ENCODE measurements around the gene HEPACAM.

The HEPACAM gene

DNA sequence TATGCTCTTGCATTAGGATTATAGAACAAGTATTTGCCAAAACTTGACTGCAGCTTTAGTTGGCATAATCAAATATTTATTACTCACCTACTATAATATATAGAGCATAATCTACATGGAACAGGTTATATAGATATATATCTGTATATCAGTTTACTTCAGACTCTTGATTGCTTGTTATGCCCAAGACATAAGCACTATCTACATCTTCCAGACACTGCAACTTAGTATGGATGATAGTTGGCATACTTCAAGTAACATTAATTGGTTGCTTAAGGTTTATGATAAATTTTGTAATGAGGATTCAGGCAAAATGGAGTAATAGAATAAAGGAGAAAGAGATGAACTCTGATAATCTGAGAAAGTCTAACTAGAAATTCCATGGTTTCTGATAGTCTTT is 19.2 kb upstream of the HEPACAM start:
- no peak overlapping the region for H3K4me3 ChIP-seq (ENCODE audit: low read length)
- no peak overlapping the region for H3K9ac ChIP-seq (ENCODE audit: low read length)
- H3K27me3 ChIP-seq (ENCODE audit: control insufficient read depth, insufficient read depth, low read length): peaks cover 6% of the 10 kb centered on the region
- H3K4me1 ChIP-seq (ENCODE audit: control insufficient read depth, insufficient read depth, low read length): peaks cover 7% of the 10 kb centered on the region
- no peaks in the 10 kb centered on the region for H3K9me3 ChIP-seq (ENCODE audit: control insufficient read depth, low read length)
- H3K36me3 ChIP-seq (ENCODE audit: control insufficient read depth, insufficient read depth, low read length): no peaks in the 10 kb centered on the region

DNA sequence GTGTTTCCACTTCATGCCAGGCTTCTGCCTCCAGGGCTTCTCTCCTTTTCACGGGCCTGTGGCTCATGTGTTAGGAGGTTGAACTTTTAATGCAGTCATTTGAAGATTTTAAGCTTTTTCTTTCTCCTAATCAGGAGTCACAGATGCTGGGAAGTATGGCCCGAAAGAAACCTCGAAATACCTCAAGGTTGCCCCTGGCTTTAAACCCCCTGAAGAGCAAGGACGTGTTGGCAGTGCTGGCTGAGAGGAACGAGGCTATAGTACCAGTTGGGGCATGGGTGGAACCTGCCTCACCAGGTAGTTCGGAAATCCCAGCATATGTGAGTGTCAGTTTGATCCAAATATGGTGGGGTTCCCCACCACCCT is 18.7 kb upstream of the HEPACAM start:
- Histone ChIP-seq H3K36me3 (ENCODE audit: control insufficient read depth, insufficient read depth, low read length) (no peaks in the 10 kb centered on the region), H3K27me3 (ENCODE audit: control insufficient read depth, insufficient read depth, low read length) (peaks cover 6% of the 10 kb centered on the region), H3K9ac (ENCODE audit: low read length) (peak overlapping the region; percentile 69), H3K4me1 (ENCODE audit: control insufficient read depth, insufficient read depth, low read length) (peaks cover 7% of the 10 kb centered on the region), H3K4me3 (ENCODE audit: low read length) (peak overlapping the region; percentile 56), H3K9me3 (ENCODE audit: control insufficient read depth, low read length) (no peaks in the 10 kb centered on the region)

DNA sequence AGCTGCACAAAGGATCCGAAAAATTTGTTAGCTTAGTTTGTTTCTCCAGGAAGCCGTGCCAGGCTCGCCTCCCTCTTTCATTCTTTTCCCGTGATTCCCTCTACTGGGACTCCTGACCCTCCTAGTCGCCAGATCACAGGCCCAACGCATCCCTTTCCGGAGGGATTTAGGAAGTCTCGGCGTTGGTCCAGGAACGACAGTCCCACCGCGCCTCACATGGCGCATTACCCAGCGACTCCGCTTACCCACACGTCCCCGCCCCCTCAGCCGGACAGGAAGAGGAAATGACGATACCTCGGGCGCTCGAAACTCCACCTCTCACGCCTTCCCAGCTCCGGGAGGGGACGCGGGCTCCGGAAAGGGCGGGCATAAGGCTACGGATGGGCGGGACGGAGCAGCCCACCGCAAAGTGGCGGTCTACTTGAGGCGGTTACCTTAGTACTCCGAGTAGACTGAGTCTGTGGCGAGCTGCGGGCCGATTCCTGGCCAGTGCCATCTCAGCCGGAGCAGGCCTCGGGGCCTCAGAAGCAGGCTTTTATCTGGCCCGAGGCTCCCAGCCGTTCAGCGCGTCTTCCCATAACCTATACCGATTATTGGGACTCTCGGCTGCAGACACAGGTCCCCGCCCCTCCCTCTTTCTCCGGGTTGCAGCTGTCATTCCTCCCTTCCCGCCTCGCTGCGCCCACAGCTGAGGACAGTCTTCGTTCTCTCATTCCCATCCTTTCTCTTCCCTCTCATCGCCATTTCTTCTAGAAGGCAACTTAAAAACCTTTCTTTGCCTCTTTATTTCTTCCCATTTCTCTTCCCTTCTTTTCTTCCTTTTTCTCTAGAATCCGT is 18.1 kb upstream of the HEPACAM start, which contains the start of gene CCDC15:
Gene CCDC15, plus strand, starts transcription at position 450 of the 837 bp plus-strand sequence. CDS start 531 bp downstream, outside the sequence.
- Histone ChIP-seq H3K9ac (ENCODE audit: low read length) (peak within 1 kb of the TSS; percentile 69), H3K4me3 (ENCODE audit: low read length) (peak within 1 kb of the TSS; percentile 56), H3K27me3 (ENCODE audit: control insufficient read depth, insufficient read depth, low read length) (peaks cover 6% of the 10 kb centered on the region), H3K36me3 (ENCODE audit: control insufficient read depth, insufficient read depth, low read length) (no peaks in the 10 kb centered on the region), H3K9me3 (ENCODE audit: control insufficient read depth, low read length) (no peaks in the 10 kb centered on the region), H3K4me1 (ENCODE audit: control insufficient read depth, insufficient read depth, low read length) (peaks cover 7% of the 10 kb centered on the region)

DNA sequence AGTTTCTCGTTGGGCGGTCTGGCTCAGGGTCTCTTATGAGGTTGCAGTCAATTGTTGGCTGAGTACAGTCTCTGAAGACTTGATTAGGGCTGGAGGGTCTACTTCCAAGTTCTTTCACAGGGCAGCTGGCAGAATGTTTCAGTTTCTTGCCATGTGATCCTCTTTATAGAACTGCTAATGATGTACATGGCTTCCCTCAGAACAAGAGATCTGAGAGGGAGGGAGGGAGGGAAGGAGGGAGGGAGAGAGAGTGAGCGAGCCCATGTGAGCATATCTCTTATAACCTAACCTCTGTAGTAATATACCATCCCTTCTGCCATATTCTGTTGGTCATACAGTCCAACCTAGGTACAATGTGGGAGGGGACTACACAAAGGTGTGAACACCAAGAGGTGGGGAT is 15.5 kb upstream of the HEPACAM start:
- no peak overlapping the region for H3K4me3 ChIP-seq (ENCODE audit: low read length)
- no peak overlapping the region for H3K9ac ChIP-seq (ENCODE audit: low read length)
- H3K27me3 ChIP-seq (ENCODE audit: control insufficient read depth, insufficient read depth, low read length): peaks cover 6% of the 10 kb centered on the region
- peaks cover 7% of the 10 kb centered on the region for H3K4me1 ChIP-seq (ENCODE audit: control insufficient read depth, insufficient read depth, low read length)
- no peaks in the 10 kb centered on the region for H3K36me3 ChIP-seq (ENCODE audit: control insufficient read depth, insufficient read depth, low read length)
- H3K9me3 ChIP-seq (ENCODE audit: control insufficient read depth, low read length): no peaks in the 10 kb centered on the region

DNA sequence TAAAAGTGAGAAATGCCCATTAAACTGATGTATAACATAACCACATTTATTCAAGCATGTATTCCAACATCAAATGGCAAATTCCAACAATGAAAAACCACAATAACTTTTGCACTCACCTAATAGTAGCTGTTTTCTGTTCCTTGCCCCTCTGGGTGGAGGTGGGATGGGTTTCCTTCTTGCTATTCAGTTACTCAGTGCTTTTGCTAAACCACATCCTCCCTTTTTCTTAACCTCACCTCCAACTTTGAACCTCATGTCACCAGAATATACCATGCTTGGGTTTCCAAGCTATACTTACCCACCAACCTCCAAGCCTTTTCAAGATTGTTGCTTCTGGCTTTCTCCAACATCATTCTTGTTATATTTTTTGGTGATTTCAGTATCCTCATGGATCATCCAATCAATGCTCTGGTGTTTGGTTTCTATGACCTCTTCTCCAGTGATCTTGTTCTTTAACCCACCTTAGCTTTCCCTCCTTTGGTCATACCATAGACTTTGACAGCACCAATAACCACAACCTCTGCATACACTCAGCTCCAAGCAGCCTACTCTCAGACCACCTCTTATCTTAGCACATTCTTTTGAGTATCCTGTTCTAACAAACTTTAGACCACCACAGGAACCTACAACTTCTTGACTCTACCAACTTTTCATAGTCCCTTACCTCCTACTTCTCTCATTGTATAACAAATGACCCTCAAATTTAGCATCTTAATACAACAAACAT is 14.9 kb upstream of the HEPACAM start:
- Histone ChIP-seq H3K9ac (ENCODE audit: low read length) (no peak overlapping the region), H3K36me3 (ENCODE audit: control insufficient read depth, insufficient read depth, low read length) (no peaks in the 10 kb centered on the region), H3K9me3 (ENCODE audit: control insufficient read depth, low read length) (no peaks in the 10 kb centered on the region), H3K27me3 (ENCODE audit: control insufficient read depth, insufficient read depth, low read length) (peaks cover 6% of the 10 kb centered on the region), H3K4me3 (ENCODE audit: low read length) (no peak overlapping the region), H3K4me1 (ENCODE audit: control insufficient read depth, insufficient read depth, low read length) (peaks cover 7% of the 10 kb centered on the region)

DNA sequence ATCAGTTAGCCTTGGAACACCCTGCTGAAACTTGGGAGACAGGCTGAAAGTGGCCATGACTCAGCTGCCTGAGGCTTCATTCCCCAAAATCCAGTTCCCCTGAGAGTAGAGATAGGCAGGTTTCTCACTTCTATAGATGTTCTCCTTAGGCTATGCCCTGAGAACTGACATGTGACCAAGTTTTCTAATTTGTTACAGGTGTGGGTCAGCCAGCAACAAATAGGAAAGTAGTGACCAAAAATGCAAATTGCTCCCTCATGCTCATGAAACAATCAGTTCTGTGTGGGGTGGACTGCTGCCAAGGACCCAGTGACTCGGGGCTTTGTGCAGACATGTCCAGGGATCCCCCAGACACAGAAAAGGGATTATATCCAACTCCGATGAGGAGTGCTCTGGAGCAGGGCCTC is 10.9 kb upstream of the HEPACAM start:
- Histone ChIP-seq H3K27me3 (ENCODE audit: control insufficient read depth, insufficient read depth, low read length) (no peaks in the 10 kb centered on the region), H3K4me1 (ENCODE audit: control insufficient read depth, insufficient read depth, low read length) (no peaks in the 10 kb centered on the region), H3K9me3 (ENCODE audit: control insufficient read depth, low read length) (no peaks in the 10 kb centered on the region), H3K4me3 (ENCODE audit: low read length) (no peak overlapping the region), H3K36me3 (ENCODE audit: control insufficient read depth, insufficient read depth, low read length) (no peaks in the 10 kb centered on the region), H3K9ac (ENCODE audit: low read length) (no peak overlapping the region)

DNA sequence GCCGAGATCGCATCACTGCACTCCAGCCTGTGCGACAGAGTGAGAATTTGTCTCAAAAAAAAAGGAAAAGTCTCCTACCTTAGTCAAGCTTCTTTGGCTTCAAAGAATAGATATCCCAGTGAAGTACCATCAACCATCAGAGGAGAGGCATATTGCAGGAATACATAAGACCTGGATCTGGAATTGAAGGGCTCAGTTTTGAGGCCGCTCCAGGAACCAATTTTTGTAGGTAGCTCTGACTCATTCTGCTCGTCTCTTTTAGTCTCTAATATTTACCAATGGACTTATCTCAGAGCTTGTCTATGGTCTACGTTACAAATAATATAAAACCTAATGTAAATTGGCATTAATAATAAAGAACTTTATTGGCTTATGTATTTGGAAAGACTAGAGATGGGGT is 10.0 kb upstream of the HEPACAM start:
- Histone ChIP-seq H3K27me3 (ENCODE audit: control insufficient read depth, insufficient read depth, low read length) (no peaks in the 10 kb centered on the region), H3K4me1 (ENCODE audit: control insufficient read depth, insufficient read depth, low read length) (no peaks in the 10 kb centered on the region), H3K4me3 (ENCODE audit: low read length) (no peak overlapping the region), H3K9ac (ENCODE audit: low read length) (no peak overlapping the region), H3K9me3 (ENCODE audit: control insufficient read depth, low read length) (no peaks in the 10 kb centered on the region), H3K36me3 (ENCODE audit: control insufficient read depth, insufficient read depth, low read length) (no peaks in the 10 kb centered on the region)

DNA sequence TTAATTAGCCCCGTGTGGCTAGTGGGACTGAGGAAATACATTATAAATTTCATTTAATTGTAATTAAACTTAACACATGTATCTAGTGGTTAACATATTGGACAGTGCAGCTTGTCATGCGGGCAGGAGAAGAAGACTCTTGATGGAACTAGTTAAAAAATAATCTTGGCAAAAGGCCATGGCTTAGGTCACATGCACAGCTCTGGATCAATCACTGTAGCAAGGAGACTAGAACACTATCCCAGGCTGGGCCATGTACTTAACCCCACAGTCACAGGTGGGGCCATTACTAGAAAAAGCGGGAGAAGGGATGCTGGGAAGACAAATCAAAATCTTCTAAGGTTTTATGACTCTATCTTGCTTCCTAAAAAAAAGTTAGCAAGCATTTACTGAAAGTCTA is 8.7 kb upstream of the HEPACAM start:
- Histone ChIP-seq H3K36me3 (ENCODE audit: control insufficient read depth, insufficient read depth, low read length) (no peaks in the 10 kb centered on the region), H3K4me3 (ENCODE audit: low read length) (no peak overlapping the region), H3K9ac (ENCODE audit: low read length) (no peak overlapping the region), H3K27me3 (ENCODE audit: control insufficient read depth, insufficient read depth, low read length) (no peaks in the 10 kb centered on the region), H3K4me1 (ENCODE audit: control insufficient read depth, insufficient read depth, low read length) (no peaks in the 10 kb centered on the region), H3K9me3 (ENCODE audit: control insufficient read depth, low read length) (no peaks in the 10 kb centered on the region)

DNA sequence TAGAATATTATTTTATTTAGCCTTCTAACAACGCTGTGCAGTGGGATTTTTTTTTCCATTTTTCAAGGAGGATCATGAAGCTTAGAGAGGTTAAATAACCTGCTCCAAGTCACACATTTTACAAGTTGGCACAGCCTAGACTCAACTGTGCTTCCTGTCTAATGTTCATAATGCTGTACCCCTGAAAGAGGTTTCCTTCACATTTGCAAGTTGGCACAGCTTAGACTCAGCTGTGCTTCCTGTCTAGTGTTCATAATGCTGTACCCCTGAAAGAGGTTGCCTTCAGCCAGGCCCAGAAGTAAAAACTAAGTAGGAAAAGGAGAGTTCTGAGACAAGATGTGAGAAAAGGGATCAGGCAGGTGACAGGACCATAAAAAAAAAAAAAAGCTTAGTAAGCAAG is 7.9 kb upstream of the HEPACAM start:
- no peaks in the 10 kb centered on the region for H3K4me1 ChIP-seq (ENCODE audit: control insufficient read depth, insufficient read depth, low read length)
- H3K9ac ChIP-seq (ENCODE audit: low read length): no peak overlapping the region
- H3K9me3 ChIP-seq (ENCODE audit: control insufficient read depth, low read length): no peaks in the 10 kb centered on the region
- no peaks in the 10 kb centered on the region for H3K27me3 ChIP-seq (ENCODE audit: control insufficient read depth, insufficient read depth, low read length)
- no peak overlapping the region for H3K4me3 ChIP-seq (ENCODE audit: low read length)
- no peaks in the 10 kb centered on the region for H3K36me3 ChIP-seq (ENCODE audit: control insufficient read depth, insufficient read depth, low read length)

DNA sequence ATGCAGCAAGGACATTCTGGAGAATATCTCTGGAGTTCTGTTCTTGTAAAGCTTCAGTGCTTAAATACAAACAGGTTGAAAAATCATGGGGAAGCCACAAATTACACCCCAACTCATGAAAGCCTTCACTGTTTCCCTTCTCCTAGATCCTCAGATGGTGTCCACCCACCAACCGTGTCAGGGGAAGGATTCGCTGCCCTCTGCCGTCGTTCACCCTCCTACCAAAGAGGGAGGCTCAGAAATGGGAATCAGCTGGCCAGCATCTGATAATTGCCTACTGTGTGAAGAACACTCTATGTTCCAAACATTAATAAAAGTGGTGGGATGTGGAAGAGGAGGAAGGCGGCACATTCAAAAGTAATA is 7.4 kb upstream of the HEPACAM start:
- no peaks in the 10 kb centered on the region for H3K36me3 ChIP-seq (ENCODE audit: control insufficient read depth, insufficient read depth, low read length)
- no peaks in the 10 kb centered on the region for H3K9me3 ChIP-seq (ENCODE audit: control insufficient read depth, low read length)
- H3K9ac ChIP-seq (ENCODE audit: low read length): no peak overlapping the region
- H3K4me3 ChIP-seq (ENCODE audit: low read length): no peak overlapping the region
- H3K27me3 ChIP-seq (ENCODE audit: control insufficient read depth, insufficient read depth, low read length): no peaks in the 10 kb centered on the region
- H3K4me1 ChIP-seq (ENCODE audit: control insufficient read depth, insufficient read depth, low read length): no peaks in the 10 kb centered on the region

DNA sequence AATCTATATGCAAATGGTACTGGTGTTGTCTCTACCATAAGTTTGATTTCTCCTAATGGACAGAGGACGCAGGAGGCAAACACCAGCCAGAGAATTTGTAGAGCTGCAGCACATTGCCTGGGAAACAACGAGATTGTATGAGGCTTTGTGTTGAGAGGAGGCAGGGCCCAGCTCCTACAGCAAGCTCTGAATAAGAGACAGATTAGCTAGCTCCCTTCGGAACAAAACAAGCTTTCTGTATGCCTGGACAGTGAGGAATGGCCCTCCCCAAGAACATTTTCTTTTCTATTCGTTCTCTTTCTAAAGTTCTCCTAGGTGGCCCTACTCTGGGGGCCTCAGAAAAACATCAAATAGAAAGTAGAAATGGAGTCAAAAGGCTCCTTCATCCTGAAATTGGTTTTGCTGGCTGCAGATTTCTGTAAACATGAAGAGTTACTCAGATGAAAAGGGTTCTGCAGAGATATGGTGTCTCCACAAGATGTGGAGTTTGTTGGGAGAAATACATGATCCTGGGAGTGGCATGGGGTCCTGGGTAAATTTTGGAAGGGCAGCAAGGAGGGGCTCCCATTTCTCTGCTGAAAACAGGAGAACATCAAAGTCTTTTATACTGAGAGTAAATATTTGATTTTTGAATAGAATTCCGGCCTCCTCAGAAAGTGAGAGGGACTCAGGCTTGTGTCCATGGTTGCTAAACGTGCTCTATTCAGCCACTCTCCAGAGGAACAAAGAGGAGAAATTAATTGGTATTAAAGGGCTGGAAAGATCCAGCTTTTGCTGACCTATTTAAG is 6.8 kb upstream of the HEPACAM start:
- H3K36me3 ChIP-seq (ENCODE audit: control insufficient read depth, insufficient read depth, low read length): no peaks in the 10 kb centered on the region
- no peaks in the 10 kb centered on the region for H3K27me3 ChIP-seq (ENCODE audit: control insufficient read depth, insufficient read depth, low read length)
- H3K4me1 ChIP-seq (ENCODE audit: control insufficient read depth, insufficient read depth, low read length): no peaks in the 10 kb centered on the region
- H3K4me3 ChIP-seq (ENCODE audit: low read length): no peak overlapping the region
- H3K9ac ChIP-seq (ENCODE audit: low read length): no peak overlapping the region
- H3K9me3 ChIP-seq (ENCODE audit: control insufficient read depth, low read length): no peaks in the 10 kb centered on the region

DNA sequence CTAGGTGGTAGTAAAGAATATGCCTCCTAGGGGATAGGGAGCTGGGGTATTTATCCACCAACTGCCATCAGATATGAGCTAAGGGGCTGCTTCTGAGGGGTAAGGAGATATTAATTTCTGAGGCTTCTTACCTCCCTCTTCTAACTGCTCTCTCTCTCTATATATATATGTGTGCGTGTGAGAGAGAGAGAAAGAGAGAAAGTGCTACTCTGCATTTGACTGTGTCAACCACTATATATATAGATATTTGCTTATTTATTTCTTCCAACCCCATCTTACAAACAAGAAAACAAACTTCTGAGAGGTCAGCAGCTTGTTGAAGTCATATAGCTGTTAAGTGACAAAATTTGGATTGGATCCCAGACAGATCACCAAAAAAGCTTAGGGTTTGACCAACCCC is 5.9 kb upstream of the HEPACAM start:
- H3K27me3 ChIP-seq (ENCODE audit: control insufficient read depth, insufficient read depth, low read length): no peaks in the 10 kb centered on the region
- no peak overlapping the region for H3K9ac ChIP-seq (ENCODE audit: low read length)
- H3K36me3 ChIP-seq (ENCODE audit: control insufficient read depth, insufficient read depth, low read length): no peaks in the 10 kb centered on the region
- no peak overlapping the region for H3K4me3 ChIP-seq (ENCODE audit: low read length)
- H3K4me1 ChIP-seq (ENCODE audit: control insufficient read depth, insufficient read depth, low read length): no peaks in the 10 kb centered on the region
- no peaks in the 10 kb centered on the region for H3K9me3 ChIP-seq (ENCODE audit: control insufficient read depth, low read length)
